SIG-M5 treated with dmso at 0.1 percent for 504 hours (cell line): Measurements from ENCODE around the gene IFT122.
A peak's percentile ranks its signal among the peaks of the same experiment; 100 is the strongest.

Source experiments
- DNase-seq: peaks from one replicate; lab custom pipeline; 2025; ENCODE audit not compliant: unreplicated experiment; lab: John Stamatoyannopoulos, UW

The IFT122 gene

DNA sequence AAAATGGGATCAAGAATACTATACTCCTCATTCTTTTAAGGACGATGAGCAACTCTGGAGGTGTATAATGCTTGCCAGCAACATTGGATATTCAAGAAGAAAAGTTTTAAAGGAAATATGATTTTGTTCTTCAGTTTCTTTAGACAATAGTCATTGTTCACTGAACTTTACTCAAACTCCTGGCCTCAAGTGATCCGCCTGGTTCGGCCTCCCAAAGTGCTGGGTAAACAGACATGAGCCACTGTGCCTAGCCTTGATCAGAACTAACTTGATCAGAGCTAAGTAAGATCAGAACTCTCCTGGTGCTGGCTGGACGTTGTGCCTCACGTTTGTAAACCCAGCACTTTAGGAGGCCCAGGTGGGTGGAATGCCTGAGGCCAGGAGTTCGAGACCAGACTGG, 24.2 kb upstream of the IFT122 start:
- DNase-seq, result no peak

DNA sequence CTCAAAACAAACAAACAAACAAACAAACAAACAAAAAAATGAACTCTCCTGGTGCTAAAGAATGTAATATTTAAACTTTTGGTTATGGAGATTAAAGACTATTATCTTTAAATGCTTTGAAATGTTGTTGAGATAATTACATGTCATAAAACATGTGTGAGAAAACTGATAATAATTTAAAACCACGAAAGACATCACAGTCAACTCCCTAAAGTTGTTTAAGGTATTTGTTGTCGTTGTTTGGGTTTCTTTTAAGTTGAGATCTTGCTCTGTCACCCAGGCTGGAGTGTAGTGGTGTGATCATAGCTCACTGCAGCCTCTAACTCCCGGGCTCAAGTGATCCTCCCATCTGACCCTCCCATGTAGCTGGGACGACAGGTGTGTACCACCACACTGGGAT, 23.6 kb upstream of the IFT122 start:
- no peak for DNase-seq

DNA sequence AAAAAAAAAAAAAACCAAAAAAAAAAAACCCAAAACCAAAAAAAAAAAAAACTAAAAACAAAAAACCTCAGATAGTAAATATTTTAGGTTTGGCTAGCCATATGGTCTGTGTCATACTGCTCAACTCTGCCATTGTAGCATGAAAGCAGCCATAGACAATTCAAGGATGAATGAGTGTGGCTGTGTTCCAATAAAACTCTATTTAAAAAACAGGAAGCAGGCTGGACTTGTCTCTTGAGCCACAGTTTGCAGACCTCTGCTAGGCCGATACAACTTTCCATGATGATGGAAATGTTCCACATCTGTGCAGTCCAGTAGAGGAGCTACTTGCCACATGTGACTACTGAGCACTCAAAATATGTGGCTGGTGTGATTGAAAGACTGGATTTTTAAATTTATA, 22.7 kb upstream of the IFT122 start:
- no peak for DNase-seq

DNA sequence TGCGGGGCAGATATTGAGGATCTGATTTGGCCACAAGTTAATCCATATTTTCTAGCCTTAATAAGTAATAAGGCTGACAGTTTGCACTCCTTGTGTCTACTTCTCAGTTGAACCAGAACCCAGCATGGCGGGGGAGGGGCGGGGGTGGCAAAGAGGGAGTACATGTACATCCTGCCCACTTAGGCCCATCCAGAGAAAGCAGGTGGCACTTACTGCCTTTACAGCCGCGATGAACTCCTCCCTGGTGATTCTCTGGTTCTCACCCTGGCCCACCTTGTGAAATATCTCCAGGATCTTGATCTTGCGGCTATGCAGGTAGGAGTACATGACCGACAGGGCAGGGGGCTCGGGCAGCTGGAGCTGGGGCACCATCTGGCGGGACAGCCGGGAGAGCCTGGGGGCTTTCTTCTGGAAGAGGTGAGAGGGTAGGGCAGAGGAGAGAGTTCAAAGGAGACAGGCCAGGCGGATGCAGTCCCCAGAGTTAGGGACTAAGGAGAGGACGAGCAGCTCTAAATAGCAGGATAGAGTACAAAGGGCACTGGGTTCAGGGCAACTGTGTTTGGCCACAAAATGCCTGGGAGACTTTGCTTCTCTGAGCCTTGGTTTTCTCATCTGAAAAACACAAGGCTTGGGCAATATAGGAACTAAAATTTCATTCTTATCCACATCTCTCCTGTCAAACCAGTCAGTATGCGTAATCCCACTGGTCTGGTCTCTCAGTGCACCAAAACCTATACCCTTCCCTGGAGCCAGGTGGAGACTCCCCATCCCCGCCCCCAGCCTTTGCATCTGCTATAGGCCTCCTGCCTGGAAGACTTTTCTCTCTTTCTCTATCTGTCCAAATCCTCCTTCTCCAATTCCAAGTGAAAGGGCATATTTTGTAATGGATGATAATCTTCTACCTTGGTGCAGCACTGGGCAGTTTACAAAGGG, 21.7 kb upstream of the IFT122 start:
- no peak for DNase-seq

DNA sequence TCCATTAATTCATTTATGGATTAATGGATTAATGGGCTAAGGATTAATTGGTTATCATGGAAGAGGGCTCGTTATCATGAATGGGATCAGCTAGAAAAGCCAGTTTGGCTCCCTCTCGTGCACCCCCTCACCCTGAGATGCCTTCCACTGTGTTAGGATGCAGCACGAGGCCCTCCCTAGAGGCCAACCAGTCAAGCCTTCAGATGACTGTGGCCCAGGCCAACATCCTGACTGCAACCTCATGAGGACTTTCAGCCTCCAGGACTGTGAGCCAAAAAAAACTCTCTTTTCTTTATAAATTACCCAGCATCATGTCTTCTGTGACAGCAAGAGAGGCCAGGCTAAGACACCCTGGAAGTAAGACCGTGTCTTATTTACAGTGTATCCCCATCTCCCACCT, 20.5 kb upstream of the IFT122 start:
- DNase-seq, result no peak

DNA sequence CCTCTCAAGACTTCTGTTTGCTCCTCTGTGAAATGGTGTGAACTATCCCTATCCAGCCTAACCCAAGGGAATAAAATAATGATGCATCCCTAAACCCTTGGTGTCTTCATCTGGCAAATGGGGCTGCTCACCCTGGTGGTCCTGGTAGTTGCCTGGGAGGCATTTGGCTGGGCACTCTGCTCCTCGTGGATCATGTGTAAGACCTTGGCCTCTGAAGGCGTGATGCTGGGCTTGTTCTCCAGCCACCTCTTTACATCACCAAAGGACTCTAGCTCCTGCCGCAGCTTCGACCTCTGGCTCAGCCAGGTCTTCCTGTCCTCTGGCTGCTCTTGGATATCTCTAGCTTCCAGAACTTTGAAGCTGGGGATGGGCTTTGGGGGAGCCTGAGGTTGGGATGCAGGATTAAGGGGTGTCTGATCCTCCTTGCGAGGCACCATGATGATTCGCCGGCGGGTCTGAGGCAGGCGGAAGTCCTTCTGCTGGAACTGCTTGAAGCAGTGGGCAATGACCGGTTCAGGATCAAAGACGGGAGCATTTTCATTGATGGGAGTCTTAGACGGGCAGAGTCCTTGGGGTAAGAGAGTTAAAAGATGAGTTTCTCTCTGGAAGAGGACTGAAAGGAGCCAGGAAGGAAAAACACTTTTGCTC, 18.7 kb upstream of the IFT122 start:
- no peak for DNase-seq

DNA sequence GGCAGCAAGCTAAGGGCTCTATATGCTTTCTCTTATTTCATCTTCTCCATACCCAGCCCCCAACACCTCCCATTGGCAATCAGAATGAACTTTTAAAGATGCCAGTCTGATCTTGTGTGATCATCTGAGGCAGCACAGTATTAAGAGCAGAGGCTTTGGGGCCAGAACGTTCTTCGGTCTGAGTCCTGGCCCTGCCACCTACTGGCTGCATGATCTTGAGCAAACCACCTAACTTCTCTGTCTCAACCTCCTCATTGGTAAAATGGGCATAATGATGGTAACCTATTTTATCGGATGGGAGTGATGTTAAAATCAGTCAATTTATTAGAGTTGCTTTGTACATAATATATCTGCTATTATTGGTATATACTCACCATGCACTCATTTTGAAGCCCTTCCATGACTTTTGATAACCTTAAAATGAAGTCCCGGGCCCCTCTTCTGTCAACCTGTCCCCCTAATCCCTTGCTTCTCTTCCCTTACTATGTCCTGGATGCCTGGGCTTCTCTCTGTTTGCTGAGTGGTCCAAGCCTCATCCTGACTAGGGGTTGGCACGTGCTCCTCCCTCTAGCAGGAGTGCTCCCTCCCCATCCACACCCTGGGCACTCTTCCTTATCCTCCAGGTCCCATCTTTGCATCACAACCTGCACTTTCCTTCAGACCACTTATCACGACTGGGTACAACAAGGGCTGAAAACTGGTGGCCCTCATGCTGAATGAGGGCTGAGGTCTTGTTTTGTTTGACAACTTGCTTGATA, 17.9 kb upstream of the IFT122 start:
- DNase-seq, result no peak

DNA sequence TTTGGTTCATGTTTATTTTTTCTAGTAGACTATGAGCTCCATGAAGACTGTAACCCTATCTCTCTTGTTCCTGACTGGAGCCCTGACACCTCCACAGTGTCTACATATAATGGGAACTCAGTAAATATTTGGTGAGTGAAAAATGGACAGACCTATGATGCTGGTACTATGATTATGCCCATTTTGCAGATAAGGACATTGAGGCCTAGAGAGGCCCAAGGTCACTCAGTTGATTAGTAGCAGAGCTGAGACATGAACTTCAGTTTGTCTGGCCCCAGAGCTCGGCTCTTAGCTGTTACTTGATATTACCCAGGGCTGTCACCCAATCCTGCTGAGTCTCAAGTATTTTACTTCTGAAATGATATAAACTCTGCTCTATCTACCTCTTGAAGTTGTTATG, 17.1 kb upstream of the IFT122 start:
- DNase-seq, result no peak

DNA sequence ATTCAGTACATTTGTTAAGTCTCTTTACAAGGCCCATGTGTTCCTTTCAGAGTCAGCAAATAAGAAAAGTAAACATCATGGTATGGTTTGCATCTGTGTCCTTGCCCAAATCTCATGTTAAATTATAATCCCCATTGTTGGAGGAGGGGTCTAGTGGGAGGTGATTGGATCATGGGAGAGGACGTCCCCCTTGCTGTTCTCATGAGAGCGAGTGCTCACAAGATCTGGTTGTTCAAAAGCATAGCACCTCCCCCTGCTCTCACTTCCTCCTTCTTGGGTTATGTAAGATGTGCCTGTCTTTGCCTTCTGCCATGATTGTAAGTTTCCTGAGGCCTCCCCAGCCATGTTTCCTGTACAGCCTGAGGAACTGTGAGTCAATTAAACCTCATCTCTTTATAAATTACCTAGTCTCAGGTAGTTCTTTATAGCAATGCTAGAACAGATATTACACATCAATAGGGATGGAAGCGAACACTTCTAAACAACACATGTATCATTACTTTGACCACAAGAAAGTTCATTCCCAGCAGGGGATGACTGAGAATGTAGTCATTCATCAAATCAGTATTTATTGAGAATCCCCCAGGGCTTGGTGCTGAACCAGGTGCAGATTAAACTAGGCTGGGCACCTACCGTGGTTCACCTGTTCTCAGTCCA, 15.7 kb upstream of the IFT122 start:
- DNase-seq, result peak; percentile 90

DNA sequence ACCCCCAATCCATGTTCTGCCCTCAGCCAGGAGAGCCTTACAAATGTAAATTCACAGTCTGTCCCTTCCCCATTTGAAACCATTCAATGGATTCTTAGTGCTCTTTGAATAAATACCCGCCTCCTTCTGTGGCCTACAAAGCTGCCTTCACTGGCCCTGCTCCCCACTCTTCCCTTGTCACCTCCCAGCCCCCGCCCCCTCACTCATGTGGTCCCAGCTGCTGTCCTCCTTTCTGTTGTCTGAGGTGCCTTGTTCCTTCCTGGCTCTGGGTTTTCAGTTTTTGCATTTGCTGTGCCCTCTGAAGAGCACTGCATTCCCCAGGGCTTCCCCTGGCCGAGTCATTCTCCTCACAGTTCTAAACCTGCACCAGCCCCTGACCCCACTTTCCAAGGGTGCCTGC, 14.8 kb upstream of the IFT122 start:
- no peak for DNase-seq

DNA sequence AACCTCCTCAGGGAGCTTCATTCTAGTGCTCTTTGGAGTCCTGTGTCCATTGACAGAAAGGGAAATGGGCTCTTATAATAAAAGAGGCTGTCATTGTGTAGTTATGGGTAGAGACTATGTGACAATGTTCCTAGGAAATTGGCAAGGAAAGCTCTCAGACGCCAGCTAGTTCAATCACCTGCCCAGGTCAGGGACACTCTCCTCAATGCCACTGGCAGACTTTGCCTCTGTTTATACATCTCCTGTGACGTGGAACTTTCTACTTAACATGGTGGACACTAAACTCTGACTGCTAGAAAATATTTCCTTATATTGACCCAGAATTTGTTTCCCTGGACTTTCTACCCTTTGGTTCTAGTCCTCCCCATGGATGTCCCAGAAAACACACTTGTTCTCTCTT, 14.4 kb upstream of the IFT122 start:
- no peak for DNase-seq

DNA sequence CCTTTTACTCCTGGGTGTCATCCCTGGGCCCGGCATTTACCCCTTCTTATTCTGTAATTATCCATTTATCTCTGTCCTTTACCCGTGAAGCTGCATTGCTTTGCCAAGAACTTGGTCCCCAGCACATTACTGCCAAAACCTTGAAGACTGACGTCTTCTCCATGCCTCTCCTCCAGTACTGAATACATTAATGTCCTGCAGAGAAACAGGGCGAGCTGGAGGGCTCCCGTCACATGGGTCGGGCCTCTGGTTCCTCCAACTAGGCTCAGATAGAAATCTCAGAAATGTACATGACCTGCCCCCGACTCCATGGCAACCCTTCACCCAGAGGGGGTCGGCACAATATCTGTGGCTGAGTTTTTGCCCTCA, 12.0 kb upstream of the IFT122 start:
- DNase-seq, result no peak

DNA sequence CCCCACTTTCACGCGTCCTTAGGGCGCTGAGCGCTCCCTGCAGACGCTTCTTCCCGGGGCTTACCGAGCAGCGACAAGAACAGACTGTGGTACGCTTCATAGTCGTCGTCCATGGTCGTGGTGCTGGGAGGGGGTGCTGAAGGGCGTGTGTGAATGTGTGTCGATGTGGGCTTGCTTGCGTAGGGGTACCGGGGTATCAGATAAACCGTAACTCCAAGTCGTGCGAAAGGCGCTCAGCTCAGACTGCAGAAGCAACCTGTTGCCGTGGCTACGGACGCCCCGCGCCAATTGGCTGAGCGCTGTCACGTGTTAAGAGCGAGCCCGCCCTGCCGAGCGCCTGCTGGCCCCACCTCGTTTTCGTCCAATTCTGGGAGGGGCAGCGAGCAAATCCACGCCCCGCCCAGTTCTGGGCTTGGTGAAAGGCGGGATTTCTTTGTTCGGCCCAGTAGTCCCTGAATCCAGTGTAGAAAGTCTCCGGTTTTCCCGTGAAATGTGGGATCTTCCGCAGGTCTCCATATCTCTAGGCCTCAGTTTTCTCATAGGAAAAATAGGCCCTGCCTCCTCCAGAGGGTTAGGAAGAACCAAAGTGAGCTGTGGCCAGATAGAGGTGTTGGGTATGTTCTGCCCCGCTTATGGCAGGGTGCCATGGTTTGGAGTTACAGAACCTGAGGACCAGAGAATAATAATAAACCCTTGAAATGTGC, 11.5 kb upstream of the IFT122 start, which contains the start of gene EFCAB12:
TSS of gene EFCAB12 (minus strand) at position 261 of the 704 bp plus-strand sequence. CDS start at position 113, 148 bp downstream.
- peak; percentile 48 for DNase-seq

DNA sequence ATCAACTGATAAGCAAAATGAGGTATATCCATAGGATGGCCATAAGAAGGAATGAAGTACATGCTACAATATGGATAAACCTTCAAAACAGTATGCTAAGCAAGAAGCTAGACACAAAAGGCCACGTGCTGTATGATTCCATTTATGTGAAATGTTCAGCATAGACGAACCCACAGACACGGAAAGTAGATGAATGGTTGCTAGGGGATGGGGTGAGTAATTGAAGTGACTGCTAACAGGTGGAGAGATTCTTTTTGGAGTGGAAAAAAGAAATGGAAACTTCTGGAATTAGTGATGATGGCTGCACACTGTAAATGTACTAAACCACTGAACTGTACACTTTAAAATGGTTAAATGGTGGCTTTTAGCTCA, 11.0 kb upstream of the IFT122 start:
- DNase-seq, result no peak

DNA sequence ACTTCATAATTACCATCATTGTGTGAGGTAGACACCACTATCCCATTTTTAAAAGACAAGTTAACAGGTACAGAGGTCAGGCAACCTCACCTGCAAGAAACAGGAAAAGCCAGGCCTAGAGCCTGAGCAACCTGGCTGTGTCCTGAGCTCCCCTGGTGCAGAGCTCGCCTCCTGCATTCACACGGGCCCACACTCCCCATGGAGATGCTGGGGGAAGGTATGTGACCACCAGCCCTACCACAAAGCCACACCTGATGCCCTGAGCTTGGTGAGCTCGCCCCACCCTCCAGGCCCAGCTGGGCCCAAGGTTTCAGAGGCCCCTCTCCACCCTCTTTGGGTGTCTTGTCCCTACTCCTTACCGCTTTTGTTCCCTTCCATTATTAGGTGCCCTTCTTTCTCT, 10.4 kb upstream of the IFT122 start:
- DNase-seq, result no peak

DNA sequence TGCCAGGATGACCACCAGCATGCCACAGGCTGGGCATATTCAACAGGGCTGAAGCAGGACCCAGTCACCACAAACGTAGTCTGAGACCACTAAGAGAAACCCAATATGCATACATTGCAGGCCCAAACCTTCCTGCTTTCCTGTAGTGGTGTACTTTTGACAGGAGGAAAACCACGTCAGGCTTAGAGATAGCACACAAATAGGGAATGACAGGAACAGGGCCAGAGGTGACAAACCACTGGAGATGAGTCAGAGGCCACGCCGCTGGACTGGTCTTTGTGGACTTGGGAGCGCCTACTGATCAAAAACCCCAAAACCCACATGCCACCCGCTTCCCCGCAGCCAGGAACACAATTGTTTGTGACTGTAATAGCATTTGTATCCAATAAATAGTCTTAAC, 8.0 kb upstream of the IFT122 start:
- DNase-seq, result no peak

DNA sequence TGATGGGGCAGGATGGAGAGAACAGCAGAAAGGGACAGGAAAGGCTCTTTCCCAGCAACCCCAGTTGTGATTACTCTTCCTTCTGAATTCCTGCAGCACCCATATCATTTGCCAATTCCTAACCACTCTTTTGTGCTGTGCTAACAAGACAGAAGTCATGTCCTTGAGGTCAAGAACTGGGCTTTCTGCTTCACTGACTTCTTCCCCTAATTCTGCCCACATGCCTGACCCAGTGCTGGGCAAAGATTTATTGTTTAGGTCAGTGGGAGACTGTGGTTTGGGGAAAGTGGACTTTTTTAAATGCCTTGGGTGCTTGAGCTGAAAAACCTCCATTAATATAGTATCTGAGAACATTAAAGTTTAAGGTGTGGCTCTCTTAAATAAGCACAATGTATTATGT, 7.4 kb upstream of the IFT122 start:
- no peak for DNase-seq

DNA sequence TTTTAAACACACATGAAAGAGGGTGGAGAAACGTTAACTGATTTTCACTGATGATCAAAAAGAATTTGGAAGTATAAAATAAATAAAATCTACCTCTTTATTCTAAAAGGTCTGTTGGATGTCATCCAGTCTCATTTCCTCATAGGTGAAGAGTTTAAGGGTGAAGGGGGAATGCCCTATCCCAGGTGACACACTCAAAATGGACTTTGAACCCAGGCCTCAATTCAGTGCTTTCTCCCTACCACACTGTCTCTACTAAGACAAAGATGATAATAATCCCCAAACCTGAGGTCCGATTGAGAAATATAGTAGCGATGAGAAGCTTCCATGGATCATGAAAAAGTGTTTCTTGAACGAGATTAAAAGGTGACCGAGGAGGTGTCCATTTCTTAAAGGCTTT, 6.5 kb upstream of the IFT122 start:
- no peak for DNase-seq

DNA sequence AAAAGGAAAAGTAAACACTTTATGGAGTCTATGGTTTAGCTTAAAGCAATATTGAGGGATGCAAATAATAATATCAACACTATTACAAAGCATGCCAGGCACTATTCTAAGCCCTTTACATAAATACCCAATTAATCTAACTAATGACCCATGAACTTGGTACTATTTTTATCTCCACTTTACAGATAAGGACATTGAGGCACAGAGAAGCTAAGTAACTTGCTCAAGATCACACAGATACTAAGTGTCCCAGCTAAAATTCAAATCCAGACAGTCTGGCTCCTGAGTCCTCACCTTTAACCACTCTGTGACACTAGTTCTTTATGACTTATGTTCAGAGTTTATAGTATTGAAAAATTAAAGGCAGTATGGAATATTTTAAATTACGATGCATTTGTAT, 5.9 kb upstream of the IFT122 start:
- DNase-seq, result no peak

DNA sequence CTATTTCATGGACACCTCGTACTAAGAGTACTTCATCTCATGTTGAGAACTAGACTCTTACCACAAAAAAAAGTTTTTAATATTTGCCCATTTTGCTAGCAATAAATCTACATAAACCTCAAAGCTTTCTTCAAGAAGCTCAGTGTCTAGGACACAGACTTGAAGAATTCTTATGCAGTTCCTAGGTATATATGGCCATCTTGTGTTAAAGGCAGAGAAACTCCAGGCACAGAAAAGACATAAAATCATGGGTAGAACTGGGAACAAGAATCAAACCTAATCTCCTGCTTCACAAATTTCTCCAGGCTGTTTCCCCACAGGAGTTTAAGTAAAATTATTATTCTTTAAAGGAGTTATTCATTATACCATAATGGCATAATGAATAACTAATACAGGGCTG, 4.7 kb upstream of the IFT122 start:
- DNase-seq, result no peak
